ENCODE results near the gene SCD5.

DNA sequence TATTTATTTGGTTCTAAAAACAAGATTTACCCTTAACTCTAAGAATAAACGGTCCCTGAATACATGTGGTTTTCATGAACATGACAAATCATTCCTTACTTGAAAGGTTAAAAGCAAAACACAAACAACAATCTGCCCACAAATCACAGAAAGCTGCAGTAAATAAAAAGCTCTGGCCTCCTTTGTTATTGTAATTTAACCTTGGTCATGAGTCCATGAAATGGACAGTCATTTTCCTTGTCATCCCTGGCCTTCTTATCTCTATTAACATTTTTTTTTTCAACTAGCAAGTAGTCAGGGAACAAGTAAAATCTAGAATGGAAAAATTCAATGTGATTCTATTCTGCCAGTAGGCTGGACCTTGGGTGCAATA is 92.7 kb downstream of the SCD5 start:
- TF ChIP-seq CTCF (IDR thresholded peaks at IDR 0.05) (no peak), EZH2 (IDR thresholded peaks at IDR 0.05; ENCODE audit: borderline replicate concordance, insufficient read depth, low read depth, low read length, poor library complexity, severe bottlenecking) (no peak)

Data from B cell (primary cell).